Omental fat pad (tissue), 4 donors: Measurements from ENCODE around the gene ZNF665. TPM values are rescaled to one million over a fixed set of nuclear protein-coding genes. Genes with fewer than 3 reads are reported as not detected.
A peak's percentile ranks its signal among the peaks of the same experiment; 100 is the strongest.

Experiments
- ATAC-seq: fragments of 150-250 bp; one replicate; pipeline ENCODE4 v1.9.1; 2016; ENCODE audit warnings: mild to moderate bottlenecking, moderate library complexity; ENCODE audit not compliant: low FRiP score
- DNase-seq: peaks from one replicate; pipeline ENCODE4 v3.0.0-alpha.2; 2019; ENCODE audit warnings: low spot score
- total RNA-seq, 4 donors: library from RNA; depleted of rRNA; stranded (reverse); fragments of >200 nt; gene quantifications; one replicate each; pipeline ENCODE4 v1.1.0, GENCODE V29; 2016
- TF ChIP-seq, protein P1 (sequence below), 3 donors: fragments of 450-650 bp; IDR thresholded peaks; one replicate each; pipeline ENCODE4 v1.5.1; 2016 to 2017; ENCODE audit warnings: antibody characterized with exemption in 3 of 3, mild to moderate bottlenecking in 3 of 3, moderate library complexity in 2 of 3

Gene ZNF665
- total RNA-seq, 4 donors from 2014 or later, result 1.4 to 3.2 (median 2.5) TPM

DNA sequence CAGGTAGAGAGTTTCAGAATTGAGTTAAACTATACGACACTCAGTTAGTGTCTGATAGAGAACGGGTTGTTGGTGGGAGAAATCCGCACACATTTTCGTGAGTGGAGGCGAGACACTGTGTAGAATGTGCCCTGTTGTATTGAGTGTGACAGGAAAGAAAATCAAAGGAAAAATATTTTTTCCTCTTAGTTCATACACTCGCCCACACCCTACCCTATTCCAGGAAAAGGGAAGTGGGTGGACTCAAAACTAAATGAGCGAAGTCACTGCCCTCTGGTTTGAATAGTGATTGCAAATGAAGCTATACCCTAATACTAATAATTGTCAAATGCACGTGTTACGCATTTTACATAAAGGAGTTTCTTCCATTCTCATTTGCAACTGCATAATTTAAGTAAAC is 36.3 kb downstream of the ZNF665 start:
- DNase-seq (no peak), ATAC-seq (no peak)
- TF ChIP-seq, protein P1, sequence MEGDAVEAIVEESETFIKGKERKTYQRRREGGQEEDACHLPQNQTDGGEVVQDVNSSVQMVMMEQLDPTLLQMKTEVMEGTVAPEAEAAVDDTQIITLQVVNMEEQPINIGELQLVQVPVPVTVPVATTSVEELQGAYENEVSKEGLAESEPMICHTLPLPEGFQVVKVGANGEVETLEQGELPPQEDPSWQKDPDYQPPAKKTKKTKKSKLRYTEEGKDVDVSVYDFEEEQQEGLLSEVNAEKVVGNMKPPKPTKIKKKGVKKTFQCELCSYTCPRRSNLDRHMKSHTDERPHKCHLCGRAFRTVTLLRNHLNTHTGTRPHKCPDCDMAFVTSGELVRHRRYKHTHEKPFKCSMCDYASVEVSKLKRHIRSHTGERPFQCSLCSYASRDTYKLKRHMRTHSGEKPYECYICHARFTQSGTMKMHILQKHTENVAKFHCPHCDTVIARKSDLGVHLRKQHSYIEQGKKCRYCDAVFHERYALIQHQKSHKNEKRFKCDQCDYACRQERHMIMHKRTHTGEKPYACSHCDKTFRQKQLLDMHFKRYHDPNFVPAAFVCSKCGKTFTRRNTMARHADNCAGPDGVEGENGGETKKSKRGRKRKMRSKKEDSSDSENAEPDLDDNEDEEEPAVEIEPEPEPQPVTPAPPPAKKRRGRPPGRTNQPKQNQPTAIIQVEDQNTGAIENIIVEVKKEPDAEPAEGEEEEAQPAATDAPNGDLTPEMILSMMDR (IDR thresholded peaks at IDR 0.05), result no peak

DNA sequence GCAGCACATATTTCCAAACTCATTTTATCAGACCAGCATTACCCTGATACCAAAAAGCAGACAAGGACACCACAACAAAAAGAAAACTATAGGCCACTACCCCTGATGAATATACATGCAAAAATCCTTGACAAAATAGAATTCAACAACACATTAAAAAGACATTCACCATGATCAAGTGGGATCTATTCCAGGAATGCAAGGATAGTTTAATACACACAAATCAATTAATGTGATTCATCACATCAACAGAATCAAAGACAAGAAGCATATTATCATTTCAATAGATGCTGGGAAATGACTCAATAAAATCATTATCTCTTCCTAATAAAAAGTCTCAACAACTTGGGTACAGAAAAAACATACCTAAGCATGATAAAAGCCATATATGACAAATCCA is 45.5 kb downstream of the ZNF665 start:
- TF ChIP-seq, protein P1 (IDR thresholded peaks at IDR 0.05), result no peak
- DNase-seq (no peak), ATAC-seq (no peak)

DNA sequence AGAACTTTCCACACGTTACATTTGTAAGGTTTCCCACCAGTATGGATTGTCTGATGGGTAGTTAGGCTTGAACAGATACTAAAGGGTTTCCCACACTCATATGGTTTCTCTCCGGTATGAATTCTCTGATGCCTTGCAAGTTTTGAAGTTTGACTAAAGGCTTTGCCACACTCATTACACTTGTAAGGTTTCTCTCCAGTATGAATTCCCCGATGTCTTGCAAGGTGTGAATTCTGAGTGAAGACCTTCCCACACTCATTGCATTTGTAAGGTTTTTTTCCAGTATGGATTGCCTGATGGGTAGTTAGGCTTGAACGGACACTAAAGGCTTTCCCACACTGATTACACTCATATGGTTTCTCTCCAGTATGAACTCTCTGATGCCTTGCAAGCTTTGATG is 52.8 kb downstream of the ZNF665 start:
- ATAC-seq (no peak), DNase-seq (no peak)
- TF ChIP-seq, protein P1 (IDR thresholded peaks at IDR 0.05), result no peak

DNA sequence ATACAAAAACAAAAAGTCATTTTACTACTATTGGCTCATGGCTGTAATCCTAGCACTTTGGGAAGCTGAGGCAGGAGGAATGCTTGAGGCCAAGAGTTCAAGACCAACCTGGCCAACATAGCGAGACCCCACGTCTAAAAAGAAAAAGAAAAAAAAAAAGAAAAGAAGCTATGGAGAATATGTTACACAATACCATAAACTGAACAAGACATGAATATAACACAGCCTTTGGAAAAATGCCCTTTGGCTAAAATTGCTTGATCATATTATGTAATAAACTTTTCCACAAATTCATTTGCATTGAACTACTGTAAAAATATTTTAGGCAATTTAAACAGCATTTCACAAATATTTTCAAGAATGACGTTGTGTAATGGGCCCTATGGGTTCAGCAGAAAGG is 56.7 kb downstream of the ZNF665 start:
- ATAC-seq (no peak), DNase-seq (no peak)
- TF ChIP-seq, protein P1 (IDR thresholded peaks at IDR 0.05), result no peak

DNA sequence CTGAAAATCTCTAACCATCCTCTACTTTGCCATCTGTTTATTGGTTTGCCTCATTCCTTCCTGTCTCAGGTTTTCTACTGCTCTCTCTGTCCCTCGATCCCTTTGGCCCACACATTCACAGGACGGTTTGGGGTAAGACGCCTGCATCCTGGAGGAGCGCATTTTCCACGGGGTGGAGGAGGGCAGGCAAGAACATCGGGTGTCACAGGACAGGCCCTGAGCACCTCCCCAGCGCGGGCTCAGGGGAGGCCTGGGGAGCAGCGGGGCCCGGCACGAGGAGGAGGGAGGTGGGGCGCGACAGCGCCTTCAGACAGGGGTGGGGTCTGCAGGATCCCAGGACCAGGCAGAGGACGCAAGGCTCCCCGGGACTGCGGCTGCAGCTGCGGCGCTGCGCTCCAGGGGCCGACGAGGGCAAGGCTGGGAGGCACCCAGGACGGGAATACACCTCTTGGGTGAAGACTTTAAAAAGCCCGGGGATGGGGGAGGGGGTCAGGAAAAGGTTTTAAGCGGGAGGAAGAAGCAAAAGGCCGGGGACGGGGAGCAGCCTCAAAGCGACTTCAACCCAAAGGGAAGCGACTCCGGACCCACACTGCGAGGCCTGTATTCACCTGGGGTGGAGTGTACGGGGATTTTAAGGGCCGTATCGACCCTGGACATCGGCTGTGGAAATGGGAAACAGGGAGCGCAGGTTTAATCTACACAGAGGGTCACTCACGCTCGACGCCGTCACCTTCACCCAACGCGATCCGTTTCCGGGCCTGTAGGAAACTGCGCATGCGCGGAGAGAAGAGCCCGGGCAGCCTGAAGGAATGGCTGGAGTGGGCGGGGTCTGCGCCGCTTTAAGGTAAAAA is 60.8 kb downstream of the ZNF665 start, which contains the start of gene ZNF415:
TSS of gene ZNF415 (minus strand) at position 770 of the 851 bp plus-strand sequence. CDS start 10,234 bp downstream, outside the sequence.
- ATAC-seq (peak; percentile 87), DNase-seq (peak; percentile 62)
- TF ChIP-seq, protein P1 (IDR thresholded peaks at IDR 0.05), result no peak

DNA sequence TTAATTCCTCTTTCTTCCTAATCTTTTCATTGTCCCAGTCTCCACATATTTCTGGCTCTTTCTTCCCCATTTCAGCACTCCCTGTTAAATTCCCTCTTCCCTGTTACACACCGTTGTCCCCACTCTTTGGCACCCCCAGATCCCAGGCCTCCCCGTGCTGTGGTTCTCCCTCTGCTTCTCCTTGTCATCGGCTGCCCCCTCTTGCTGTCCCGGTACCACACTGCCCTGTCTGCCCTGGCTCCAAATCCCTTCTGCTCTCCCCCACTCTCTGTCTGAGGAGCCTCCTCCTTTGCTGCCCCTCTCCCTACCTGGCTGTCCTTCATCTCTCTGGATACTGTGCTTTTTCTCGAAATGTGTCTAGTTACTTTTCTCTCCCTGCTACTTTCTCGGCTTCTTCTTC is 61.4 kb downstream of the ZNF665 start:
- ATAC-seq (no peak), DNase-seq (no peak)
- TF ChIP-seq, protein P1 (IDR thresholded peaks at IDR 0.05), result no peak

DNA sequence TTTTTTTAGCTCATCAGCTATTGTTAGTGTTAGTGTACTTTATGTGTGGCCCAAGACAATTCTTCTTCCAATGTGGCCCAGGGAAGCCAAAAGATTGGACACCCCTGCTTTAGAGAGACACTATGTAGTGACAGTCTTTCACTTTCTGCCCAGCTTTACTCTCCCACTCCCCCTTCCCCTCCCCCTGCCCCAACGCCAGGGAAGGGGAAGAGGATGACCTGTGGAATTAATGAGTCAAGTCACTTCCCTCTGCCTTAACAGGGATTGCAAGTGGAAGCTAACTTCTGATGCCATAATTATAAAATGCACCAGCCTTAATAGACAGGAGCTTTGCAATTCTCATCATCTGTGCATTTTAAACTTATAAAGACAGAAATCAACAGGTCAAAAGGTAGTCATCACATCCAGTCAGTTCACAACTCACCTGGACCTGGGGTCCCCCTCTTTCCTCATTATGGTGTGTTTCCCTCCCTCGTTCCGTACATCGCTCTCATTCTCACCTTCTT is 62.0 kb downstream of the ZNF665 start:
- DNase-seq (no peak), ATAC-seq (no peak)
- TF ChIP-seq, protein P1 (IDR thresholded peaks at IDR 0.05), result no peak
